ENCODE results near the gene TNC.

- TF ChIP-seq CTCF (IDR thresholded peaks at IDR 0.05): no peak
- no peak for TF ChIP-seq POLR2A (IDR thresholded peaks at IDR 0.05)
These were observed 6.1 kb downstream of the TNC start for GRCh38 chr9:115111874-115112273.

All from lower leg skin (tissue), 3 donors.